K562 (cell line): ENCODE measurements around the gene PARD3B. TPM values are rescaled to one million over a fixed set of nuclear protein-coding genes. Genes with fewer than 3 reads are reported as not detected.

Source experiments
- ATAC-seq: fragments of 200-7000 bp; cut with Tn5 transposase; 3 replicates; pipeline ENCODE4 v1.9.1; 2020; ENCODE audit warnings: moderate library complexity
- BruUV-seq: library from RNA; stranded (reverse); fragments of 400-500 nt; replicated peaks from 2 replicates; lab custom pipeline; 2021; lab: Mats Ljungman, UMichigan
- CTCF ChIA-PET: fragments of 300-600 bp; formaldehyde crosslinking; extraction: SDS; loops from one replicate; lab custom pipeline; 2021; ENCODE audit warnings: low intra/inter-chr PET ratio; lab: Yijun Ruan, JAX
- POLR2A ChIA-PET: fragments of 300-600, 350-650 bp; sonication (Branson Sonifier 250); formaldehyde crosslinking; extraction: SDS; loops from one replicate; lab custom pipeline; 2021; ENCODE audit warnings: antibody characterized with exemption, inconsistent platforms; lab: Yijun Ruan, JAX
- DNase-seq, 4 experiments: peaks; one replicate each; pipeline versions ENCODE4 v3.0.0 to v3.0.0-alpha.2; 2011 to 2018; ENCODE audit warnings: low spot score in 3 of 4, mixed read lengths in 3 of 4; ENCODE audit errors: extremely low read depth in 1 of 4
- FAIRE-seq: peaks from 2 replicates; lab custom pipeline; 2011; peaks lifted over from hg19 to GRCh38; lab: Jason Lieb, UNC
- H2AFZ ChIP-seq: 2 replicates; pipeline ENCODE4 v1.6.0; 2011; ENCODE audit warnings: low read depth, low read length, control low read depth, inconsistent platforms
- H3K27ac ChIP-seq: fragments of 200-600 bp; 3 replicates; pipeline ENCODE4 v1.8.0; 2011; ENCODE audit warnings: low read depth, mild to moderate bottlenecking, control low read depth, inconsistent platforms, low read length, moderate library complexity, mixed read lengths; ENCODE audit errors: extremely low read depth
- H3K27me3 ChIP-seq, 2 experiments: fragments of 300-600 bp in 1 of 2; 2 replicates in 1 of 2; 3 replicates in 1 of 2; pipeline versions ENCODE4 v1.6.0 to v1.8.0; 2011; ENCODE audit warnings: inconsistent platforms in 2 of 2, low read length in 2 of 2, mild to moderate bottlenecking in 1 of 2, mixed read lengths in 1 of 2, moderate library complexity in 1 of 2; ENCODE audit not compliant: control insufficient read depth in 2 of 2, insufficient read depth in 2 of 2
- H3K36me3 ChIP-seq: fragments of 300-600 bp; 3 replicates; pipeline ENCODE4 v1.8.0; 2011; ENCODE audit warnings: mild to moderate bottlenecking, low read length, inconsistent platforms; ENCODE audit not compliant: control insufficient read depth, insufficient read depth
- H3K4me1 ChIP-seq, 2 experiments: fragments of 200-600 bp in 1 of 2; replicated peaks in 1 of 2; 2 replicates in 1 of 2; 3 replicates in 1 of 2; pipeline versions ENCODE4 v1.5.1 to v1.8.0; 2011; ENCODE audit warnings: inconsistent platforms in 2 of 2, low read length in 2 of 2, mild to moderate bottlenecking in 1 of 2, mixed read lengths in 1 of 2, moderate library complexity in 1 of 2; ENCODE audit not compliant: control insufficient read depth in 2 of 2, insufficient read depth in 2 of 2
- H3K4me2 ChIP-seq: 2 replicates; pipeline ENCODE4 v1.6.1; 2011; ENCODE audit warnings: low read length, control low read depth, inconsistent platforms, mixed read lengths; ENCODE audit not compliant: insufficient read depth
- H3K4me3 ChIP-seq: fragments of 200-600 bp; sonication (generic), shearing (Covaris generic); 2 replicates; pipeline ENCODE4 v1.5.1; 2016; ENCODE audit warnings: control low read depth, inconsistent platforms
- H3K79me2 ChIP-seq: fragments of 200-600 bp; 3 replicates; pipeline ENCODE4 v1.8.0; 2011; ENCODE audit warnings: low read length, inconsistent platforms; ENCODE audit not compliant: control insufficient read depth, insufficient read depth
- H3K9ac ChIP-seq, 2 experiments: 2 replicates each; pipeline versions ENCODE4 v1.6.0 to v1.6.1; 2011; ENCODE audit warnings: low read depth in 2 of 2, low read length in 2 of 2, control low read depth in 1 of 2, inconsistent platforms in 1 of 2, mild to moderate bottlenecking in 1 of 2, mixed read lengths in 1 of 2; ENCODE audit not compliant: insufficient read depth in 1 of 2
- H3K9me1 ChIP-seq: one replicate; pipeline ENCODE4 v1.6.0; 2011; ENCODE audit warnings: inconsistent platforms, mild to moderate bottlenecking, low read length, moderate library complexity; ENCODE audit not compliant: control insufficient read depth, insufficient read depth
- H3K9me3 ChIP-seq: replicated peaks from 2 replicates; pipeline ENCODE4 v1.5.1; 2011; ENCODE audit warnings: low read depth, low read length, inconsistent platforms; ENCODE audit not compliant: control insufficient read depth, insufficient read depth
- H4K20me1 ChIP-seq: replicated peaks from 2 replicates; pipeline ENCODE4 v1.6.1; 2011; ENCODE audit warnings: low read length, inconsistent platforms, mixed read lengths; ENCODE audit not compliant: control insufficient read depth, insufficient read depth
- BRD4 ChIP-seq: fragments of 200-600 bp; sonication (generic); IDR thresholded peaks from 2 replicates; pipeline ENCODE4 v1.6.1; 2017; ENCODE audit warnings: inconsistent platforms
- HDAC3 ChIP-seq: fragments of 450-650 bp; IDR thresholded peaks from 2 replicates; pipeline ENCODE4 v1.6.1; 2018; ENCODE audit warnings: borderline replicate concordance, mild to moderate bottlenecking, moderate library complexity; ENCODE audit not compliant: partially characterized antibody
- JUNB ChIP-seq: fragments of 450-650 bp; formaldehyde crosslinking; conservative IDR thresholded peaks from 2 replicates; pipeline ENCODE4 v1.4.0; 2020; ENCODE audit warnings: mild to moderate bottlenecking
- MED1 ChIP-seq: sonication (generic); formaldehyde crosslinking; IDR thresholded peaks from 2 replicates; pipeline ENCODE4 v1.8.1; 2023; ENCODE audit warnings: missing genetic modification reagents, borderline replicate concordance
- NR2C2 ChIP-seq, 2 experiments: fragments of 200-800 bp in 1 of 2; sonication (Bioruptor generic) in 1 of 2; sonication (generic) in 1 of 2; formaldehyde crosslinking in 1 of 2; IDR thresholded peaks; 2 replicates each; pipeline versions ENCODE4 v1.6.1 to v1.8.0; 2016 to 2022; ENCODE audit warnings: mild to moderate bottlenecking in 1 of 2, missing compliant biosample characterization in 1 of 2, missing genetic modification characterization in 1 of 2, missing genetic modification reagents in 1 of 2
- RAD51 ChIP-seq: fragments of 450-650 bp; IDR thresholded peaks from 2 replicates; pipeline ENCODE4 v1.7.1; 2016; ENCODE audit warnings: low read depth, mild to moderate bottlenecking, borderline replicate concordance
- USF1 ChIP-seq: sonication (generic); formaldehyde crosslinking; IDR thresholded peaks from 2 replicates; pipeline ENCODE4 v1.9.0; 2022; ENCODE audit warnings: mild to moderate bottlenecking, missing genetic modification reagents
- WGBS: fragments of 100-300 bp; shearing (Covaris generic); methylation state at CpG from one replicate; pipeline ENCODE4 v1.1.6; 2016; ENCODE audit warnings: low coverage, mixed read lengths; ENCODE audit not compliant: insufficient coverage; ENCODE audit errors: missing lambda C conversion rate; 5-methylcytosine and 5-hydroxymethylcytosine counted together
- in situ Hi-C: fragments of 300-500 bp; cut with MboI; formaldehyde crosslinking; loops from 4 replicates; pipeline ENCODE4 v1.15.0; 2018; ENCODE audit warnings: inconsistent platforms, mixed read lengths
- intact Hi-C: fragments of 100-400 bp; cut with micrococcal nuclease; formaldehyde crosslinking; loops from 2 replicates; pipeline ENCODE4 v1.14.2; 2022
- polyA plus RNA-seq, 8 experiments: library from polyadenylated mRNA; depleted of rRNA in 4 of 8; stranded (reverse) in 5 of 8; unstranded in 3 of 8; fragments of >200 nt; fragmentation: Nextera tagmentation in 2 of 8; fragmentation: Illumina TruSeq in 1 of 8; extraction: Ambion mirVana in 2 of 8; extraction: Trizol in 1 of 8; gene quantifications; 2 replicates each; pipeline versions ENCODE4 v1.2.1 to v1.2.3, GENCODE V29; 2011 to 2014; ENCODE audit warnings: inconsistent platforms in 1 of 8, missing spikeins in 1 of 8
- total RNA-seq, 7 experiments: library from RNA; depleted of rRNA in 6 of 7; stranded (reverse); fragments of >200 nt in 6 of 7; fragmentation: Illumina TruSeq in 2 of 7; extraction: Trizol in 2 of 7; gene quantifications; 2 replicates each; pipeline versions ENCODE4 v1.2.1 to v1.2.3, GENCODE V29; 2011 to 2021; ENCODE audit warnings: low replicate concordance in 1 of 7
- TF ChIP-seq, protein P1 (sequence below): fragments of 200-800 bp; sonication (Bioruptor generic); IDR thresholded peaks from 2 replicates; pipeline ENCODE4 v1.6.1; 2017; ENCODE audit warnings: missing genetic modification characterization, missing compliant biosample characterization
- TF ChIP-seq, protein P2 (sequence below): fragments of 250-450 bp; sonication (Bioruptor Pico); IDR thresholded peaks from 2 replicates; pipeline ENCODE4 v1.8.0; 2022; ENCODE audit warnings: inconsistent platforms

PARD3B gene
- total and polyA plus RNA-seq, 9 of the 15 experiments (the other 6 are each of a cell fraction or from before 2014, with no cell fraction given): 0.15 to 3.0 (median 1.1) TPM

- FAIRE-seq (no peak), DNase-seq (no peak), ATAC-seq (no peak)
- H3K4me1 ChIP-seq: peaks cover 0 to 4% of the 10 kb centered on the region in 2 experiments; a peak in 1 of 5 replicates
- H3K79me2 ChIP-seq: no peaks in the 10 kb centered on the region
- in situ Hi-C loops (no loop called here), intact Hi-C loops (loop anchor here (5.0 kb wide), 1 partner anchor 321 kb away; no protein-coding TSS in a partner anchor)
- no peaks in the 10 kb centered on the region for H3K9me3 ChIP-seq
- no peaks in the 10 kb centered on the region for H3K9me1 ChIP-seq
- no peak overlapping the region for H3K4me2 ChIP-seq
- no peak overlapping the region for H3K9ac ChIP-seq
- no peak overlapping the region for H2AFZ ChIP-seq
- TF ChIP-seq JUNB (CRISPR knock-in tag): no peak
- no peak for TF ChIP-seq RAD51
- no peak for TF ChIP-seq NR2C2 (CRISPR knock-in tag; IDR thresholded peaks at IDR 0.05)
- TF ChIP-seq NR2C2 (tag; IDR thresholded peaks at IDR 0.05): no peak
- TF ChIP-seq, protein P1, sequence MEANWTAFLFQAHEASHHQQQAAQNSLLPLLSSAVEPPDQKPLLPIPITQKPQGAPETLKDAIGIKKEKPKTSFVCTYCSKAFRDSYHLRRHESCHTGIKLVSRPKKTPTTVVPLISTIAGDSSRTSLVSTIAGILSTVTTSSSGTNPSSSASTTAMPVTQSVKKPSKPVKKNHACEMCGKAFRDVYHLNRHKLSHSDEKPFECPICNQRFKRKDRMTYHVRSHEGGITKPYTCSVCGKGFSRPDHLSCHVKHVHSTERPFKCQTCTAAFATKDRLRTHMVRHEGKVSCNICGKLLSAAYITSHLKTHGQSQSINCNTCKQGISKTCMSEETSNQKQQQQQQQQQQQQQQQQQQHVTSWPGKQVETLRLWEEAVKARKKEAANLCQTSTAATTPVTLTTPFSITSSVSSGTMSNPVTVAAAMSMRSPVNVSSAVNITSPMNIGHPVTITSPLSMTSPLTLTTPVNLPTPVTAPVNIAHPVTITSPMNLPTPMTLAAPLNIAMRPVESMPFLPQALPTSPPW (CRISPR knock-in tag): no peak
- TF ChIP-seq USF1 (CRISPR knock-in tag): no peak
- no peak for TF ChIP-seq BRD4
- TF ChIP-seq HDAC3: no peak
- TF ChIP-seq, protein P2, sequence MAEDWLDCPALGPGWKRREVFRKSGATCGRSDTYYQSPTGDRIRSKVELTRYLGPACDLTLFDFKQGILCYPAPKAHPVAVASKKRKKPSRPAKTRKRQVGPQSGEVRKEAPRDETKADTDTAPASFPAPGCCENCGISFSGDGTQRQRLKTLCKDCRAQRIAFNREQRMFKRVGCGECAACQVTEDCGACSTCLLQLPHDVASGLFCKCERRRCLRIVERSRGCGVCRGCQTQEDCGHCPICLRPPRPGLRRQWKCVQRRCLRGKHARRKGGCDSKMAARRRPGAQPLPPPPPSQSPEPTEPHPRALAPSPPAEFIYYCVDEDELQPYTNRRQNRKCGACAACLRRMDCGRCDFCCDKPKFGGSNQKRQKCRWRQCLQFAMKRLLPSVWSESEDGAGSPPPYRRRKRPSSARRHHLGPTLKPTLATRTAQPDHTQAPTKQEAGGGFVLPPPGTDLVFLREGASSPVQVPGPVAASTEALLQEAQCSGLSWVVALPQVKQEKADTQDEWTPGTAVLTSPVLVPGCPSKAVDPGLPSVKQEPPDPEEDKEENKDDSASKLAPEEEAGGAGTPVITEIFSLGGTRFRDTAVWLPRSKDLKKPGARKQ (CRISPR knock-in tag): no peak
- TF ChIP-seq MED1 (CRISPR knock-in tag): no peak
- no peak overlapping the region for H3K4me3 ChIP-seq
- H3K36me3 ChIP-seq: no peaks in the 10 kb centered on the region
- WGBS: 34% methylated on average over 5 of the region's 5 CpGs
- ChIA-PET CTCF (interaction anchor here (0.6 kb wide), 1 partner anchor 53 kb away, joined by 3 read pairs; no protein-coding TSS in a partner anchor), POLR2A (no interaction called here)
- no peaks in the 10 kb centered on the region for H4K20me1 ChIP-seq
- H3K27ac ChIP-seq: no peak overlapping the region
- no peaks in the 10 kb centered on the region for H3K27me3 ChIP-seq
- BruUV-seq: no TSS peak
Measured at GRCh38 chr2:205193125-205193835, 648.0 kb downstream of the PARD3B start.
